ENCODE measurements around the gene ZNF165.

DNA sequence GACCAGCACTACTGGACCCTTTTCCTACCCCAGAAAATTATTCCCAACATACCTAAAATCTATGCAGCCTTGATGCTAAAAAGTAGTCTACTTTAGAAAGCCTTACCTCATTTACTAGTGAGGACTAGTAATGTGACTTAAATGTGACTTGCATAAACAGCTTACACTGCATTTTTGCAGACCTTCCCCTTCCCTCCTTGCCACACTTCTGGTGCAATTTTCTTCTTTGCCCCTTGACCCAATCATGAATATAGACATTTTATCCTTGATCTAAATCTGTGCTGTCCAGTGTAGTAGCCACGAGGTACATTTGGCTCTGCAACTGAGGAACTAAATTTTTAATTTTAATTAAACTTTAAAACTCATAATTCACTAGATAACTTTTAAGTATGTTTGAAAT is 54.3 kb downstream of the ZNF165 start:
- TF ChIP-seq EP300 (IDR thresholded peaks at IDR 0.05), result peak in 1 of 4 donors; percentile 25
- TF ChIP-seq, protein P1, sequence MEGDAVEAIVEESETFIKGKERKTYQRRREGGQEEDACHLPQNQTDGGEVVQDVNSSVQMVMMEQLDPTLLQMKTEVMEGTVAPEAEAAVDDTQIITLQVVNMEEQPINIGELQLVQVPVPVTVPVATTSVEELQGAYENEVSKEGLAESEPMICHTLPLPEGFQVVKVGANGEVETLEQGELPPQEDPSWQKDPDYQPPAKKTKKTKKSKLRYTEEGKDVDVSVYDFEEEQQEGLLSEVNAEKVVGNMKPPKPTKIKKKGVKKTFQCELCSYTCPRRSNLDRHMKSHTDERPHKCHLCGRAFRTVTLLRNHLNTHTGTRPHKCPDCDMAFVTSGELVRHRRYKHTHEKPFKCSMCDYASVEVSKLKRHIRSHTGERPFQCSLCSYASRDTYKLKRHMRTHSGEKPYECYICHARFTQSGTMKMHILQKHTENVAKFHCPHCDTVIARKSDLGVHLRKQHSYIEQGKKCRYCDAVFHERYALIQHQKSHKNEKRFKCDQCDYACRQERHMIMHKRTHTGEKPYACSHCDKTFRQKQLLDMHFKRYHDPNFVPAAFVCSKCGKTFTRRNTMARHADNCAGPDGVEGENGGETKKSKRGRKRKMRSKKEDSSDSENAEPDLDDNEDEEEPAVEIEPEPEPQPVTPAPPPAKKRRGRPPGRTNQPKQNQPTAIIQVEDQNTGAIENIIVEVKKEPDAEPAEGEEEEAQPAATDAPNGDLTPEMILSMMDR (IDR thresholded peaks at IDR 0.05), result no peak
- TF ChIP-seq POLR2AphosphoS5 (IDR thresholded peaks at IDR 0.05), result no peak

All from upper lobe of left lung (tissue), 4 donors.